ENCODE measurements around the gene PLEKHD1. TPM values are rescaled to one million over a fixed set of nuclear protein-coding genes. Genes with fewer than 3 reads are reported as not detected.
A peak's percentile ranks its signal among the peaks of the same experiment; 100 is the strongest.

PLEKHD1 gene
- total RNA-seq, 4 donors from 2014 or later, result not detected

DNA sequence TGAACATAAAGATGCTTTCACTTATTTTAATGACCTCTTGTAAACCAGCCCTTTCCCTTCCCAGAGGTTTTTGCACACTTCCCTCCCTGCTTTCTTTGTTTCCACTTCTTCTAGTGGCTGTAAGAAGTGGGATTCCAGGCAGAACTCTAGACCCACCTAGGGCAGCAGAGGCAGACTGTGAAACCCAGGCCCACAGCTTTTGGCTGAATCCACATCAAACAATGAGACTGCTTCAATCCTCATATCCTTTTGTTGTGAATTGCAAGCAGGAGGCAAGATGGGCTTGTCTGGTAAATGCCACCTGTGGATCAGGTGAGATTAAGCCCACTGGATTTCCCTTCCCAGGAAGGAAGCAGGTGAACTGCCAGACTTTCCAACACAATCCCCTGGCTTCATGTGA lies 77.4 kb downstream of the PLEKHD1 start:
- peaks cover 0 to 72% of the 10 kb centered on the region in 2 donors for H3K27me3 ChIP-seq
- no peak for DNase-seq (ENCODE audit: low spot score in 2 of 2)
- no peak for TF ChIP-seq EP300 (IDR thresholded peaks at IDR 0.05)
- TF ChIP-seq POLR2A (IDR thresholded peaks at IDR 0.05), result no peak
- TF ChIP-seq, protein P1, sequence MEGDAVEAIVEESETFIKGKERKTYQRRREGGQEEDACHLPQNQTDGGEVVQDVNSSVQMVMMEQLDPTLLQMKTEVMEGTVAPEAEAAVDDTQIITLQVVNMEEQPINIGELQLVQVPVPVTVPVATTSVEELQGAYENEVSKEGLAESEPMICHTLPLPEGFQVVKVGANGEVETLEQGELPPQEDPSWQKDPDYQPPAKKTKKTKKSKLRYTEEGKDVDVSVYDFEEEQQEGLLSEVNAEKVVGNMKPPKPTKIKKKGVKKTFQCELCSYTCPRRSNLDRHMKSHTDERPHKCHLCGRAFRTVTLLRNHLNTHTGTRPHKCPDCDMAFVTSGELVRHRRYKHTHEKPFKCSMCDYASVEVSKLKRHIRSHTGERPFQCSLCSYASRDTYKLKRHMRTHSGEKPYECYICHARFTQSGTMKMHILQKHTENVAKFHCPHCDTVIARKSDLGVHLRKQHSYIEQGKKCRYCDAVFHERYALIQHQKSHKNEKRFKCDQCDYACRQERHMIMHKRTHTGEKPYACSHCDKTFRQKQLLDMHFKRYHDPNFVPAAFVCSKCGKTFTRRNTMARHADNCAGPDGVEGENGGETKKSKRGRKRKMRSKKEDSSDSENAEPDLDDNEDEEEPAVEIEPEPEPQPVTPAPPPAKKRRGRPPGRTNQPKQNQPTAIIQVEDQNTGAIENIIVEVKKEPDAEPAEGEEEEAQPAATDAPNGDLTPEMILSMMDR (IDR thresholded peaks at IDR 0.05), result no peak

DNA sequence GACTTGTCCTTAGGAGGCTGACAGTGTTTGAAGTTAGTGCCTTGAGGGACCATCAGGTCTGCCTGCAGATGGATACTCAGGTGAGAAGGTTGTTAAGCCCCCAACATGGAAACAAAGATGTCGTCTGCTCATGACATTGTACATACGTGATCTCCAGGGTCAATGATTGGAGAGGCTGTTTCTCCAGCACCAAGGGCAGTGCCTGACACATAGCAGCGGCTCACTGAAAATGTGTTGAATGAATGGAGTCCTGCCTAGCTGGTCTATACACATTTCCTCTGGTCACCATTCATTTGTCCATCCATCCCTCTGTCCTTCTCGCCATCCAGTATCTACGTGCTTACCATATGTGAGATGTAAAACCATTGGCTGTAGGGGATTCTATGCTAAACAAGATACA lies 83.0 kb downstream of the PLEKHD1 start:
- H3K9me3 ChIP-seq, result no peaks in the 10 kb centered on the region
- H3K4me1 ChIP-seq, result peaks cover 0 to 16% (median 7%) of the 10 kb centered on the region in 4 donors
- WGBS, 2 donors, result 81 to 88% methylated on average over 5 of the region's 5 CpGs
- no peak overlapping the region for H3K27ac ChIP-seq
- H3K27me3 ChIP-seq, result peaks cover 0 to 95% of the 10 kb centered on the region in 2 donors
- TF ChIP-seq POLR2A (IDR thresholded peaks at IDR 0.05), result no peak
- no peak for TF ChIP-seq EP300 (IDR thresholded peaks at IDR 0.05)
- TF ChIP-seq, protein P1 (IDR thresholded peaks at IDR 0.05), result no peak
- H3K36me3 ChIP-seq, result no peaks in the 10 kb centered on the region
- no peak for DNase-seq (ENCODE audit: low spot score in 2 of 2)
- no peak overlapping the region for H3K4me3 ChIP-seq

More for the DNA sequence above, 77.4 kb downstream of the PLEKHD1 start:
- Histone ChIP-seq H3K36me3 (no peaks in the 10 kb centered on the region), H3K4me1 (no peaks in the 10 kb centered on the region), H3K27ac (no peak overlapping the region), H3K4me3 (no peak overlapping the region), H3K9me3 (no peaks in the 10 kb centered on the region)

DNA sequence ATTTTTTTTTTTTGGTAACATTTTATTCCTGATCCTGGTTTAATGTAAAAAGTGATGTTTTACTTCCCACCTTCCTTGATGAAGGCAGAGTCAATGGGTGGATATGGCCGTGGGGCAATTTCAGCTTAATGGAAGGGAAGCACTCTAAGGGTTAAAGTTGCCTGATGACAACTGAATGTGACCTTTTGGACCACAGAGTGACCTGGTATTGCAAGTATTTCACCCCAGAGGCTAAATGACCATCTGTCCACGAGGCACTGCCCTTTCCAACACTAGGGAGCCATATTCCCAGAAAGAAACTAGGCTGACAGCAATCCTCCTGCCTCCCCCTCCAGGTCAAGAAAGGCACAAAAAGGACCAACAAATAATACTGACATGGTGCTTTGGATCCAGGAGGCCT lies 85.3 kb downstream of the PLEKHD1 start:
- WGBS, 2 donors, result 33 to 47% methylated on average over 2 of the region's 2 CpGs
- H3K4me1 ChIP-seq, result peaks cover 0 to 38% (median 25%) of the 10 kb centered on the region in 4 donors
- no peaks in the 10 kb centered on the region for H3K9me3 ChIP-seq
- H3K27me3 ChIP-seq, result peaks cover 3 to 97% of the 10 kb centered on the region in 2 donors
- TF ChIP-seq POLR2A (IDR thresholded peaks at IDR 0.05) (no peak), EP300 (IDR thresholded peaks at IDR 0.05) (no peak)
- TF ChIP-seq, protein P1 (IDR thresholded peaks at IDR 0.05), result no peak
- H3K4me3 ChIP-seq, result no peak overlapping the region
- no peaks in the 10 kb centered on the region for H3K36me3 ChIP-seq
- H3K27ac ChIP-seq, result no peak overlapping the region
- no peak for DNase-seq (ENCODE audit: low spot score in 2 of 2)

DNA sequence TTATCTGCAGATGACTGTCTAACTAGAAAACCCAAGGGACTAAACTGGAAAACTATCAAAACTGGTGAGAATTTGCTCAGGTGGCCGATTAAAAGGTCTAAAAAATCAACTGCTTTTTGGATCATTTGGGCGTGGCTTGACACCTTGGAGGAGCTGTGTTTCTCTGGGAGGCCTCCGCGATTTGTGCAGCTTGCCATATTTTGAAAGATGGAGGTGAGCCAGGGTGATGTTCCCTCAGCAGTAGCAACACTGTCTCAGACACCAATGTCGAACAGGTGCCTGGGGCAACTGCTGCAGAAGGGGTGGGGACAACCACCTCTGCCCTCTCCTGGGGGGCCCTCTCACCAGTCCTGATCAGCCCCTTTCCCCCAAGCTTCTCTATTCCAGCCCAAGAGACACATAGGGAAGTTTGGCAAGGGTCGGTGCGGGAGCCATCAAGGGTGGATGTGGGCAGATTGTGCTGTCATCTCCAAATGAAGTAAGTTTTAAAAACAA lies 86.4 kb downstream of the PLEKHD1 start:
- TF ChIP-seq, protein P1 (IDR thresholded peaks at IDR 0.05), result no peak
- no peak for TF ChIP-seq POLR2A (IDR thresholded peaks at IDR 0.05)
- no peak for TF ChIP-seq EP300 (IDR thresholded peaks at IDR 0.05)
- Histone ChIP-seq H3K27ac (no peak overlapping the region), H3K4me1 (peaks cover 0 to 38% (median 25%) of the 10 kb centered on the region in 4 donors), H3K4me3 (no peak overlapping the region), H3K36me3 (no peaks in the 10 kb centered on the region), H3K9me3 (no peaks in the 10 kb centered on the region), H3K27me3 (peaks cover 3 to 97% of the 10 kb centered on the region in 2 donors)
- WGBS, 2 donors, result 88 to 93% methylated on average over 7 of the region's 7 CpGs
- no peak for DNase-seq (ENCODE audit: low spot score in 2 of 2)

DNA sequence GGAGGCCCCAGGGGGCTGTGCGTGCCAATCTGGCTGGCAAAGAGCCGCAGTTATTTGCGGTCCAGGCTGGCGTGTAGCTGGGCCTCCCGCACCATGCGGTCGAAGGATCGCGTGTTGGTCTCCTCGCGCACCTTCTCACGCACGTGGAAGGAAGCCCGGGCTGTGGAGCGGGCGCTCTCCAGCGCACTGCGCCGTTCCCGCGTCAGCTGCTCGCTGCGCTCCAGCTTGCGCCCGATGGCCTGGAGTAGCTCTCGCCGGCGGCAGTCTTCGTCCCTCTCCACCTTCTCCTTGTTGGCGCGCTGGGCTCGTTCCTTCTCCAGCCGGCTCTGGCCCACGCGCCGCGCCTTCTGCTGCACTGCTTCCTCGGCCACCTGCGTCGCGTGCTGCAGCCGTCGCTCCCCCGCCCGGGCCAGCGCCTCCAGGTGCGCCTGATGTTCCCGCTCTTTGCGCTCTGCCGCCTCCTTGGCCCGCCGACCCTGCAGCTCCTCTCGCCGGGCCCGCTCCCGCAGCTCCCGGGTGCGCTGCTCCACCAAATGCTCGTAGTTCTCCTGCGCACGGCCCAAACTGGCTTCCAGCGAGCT lies 87.0 kb downstream of the PLEKHD1 start:
- H3K4me1 ChIP-seq, result peaks cover 0 to 38% (median 25%) of the 10 kb centered on the region in 4 donors
- H3K4me3 ChIP-seq, result peak overlapping the region; percentile 19 to 52 (median 32)
- no peaks in the 10 kb centered on the region for H3K9me3 ChIP-seq
- H3K27me3 ChIP-seq, result peaks cover 3 to 97% of the 10 kb centered on the region in 2 donors
- H3K27ac ChIP-seq, result no peak overlapping the region
- no peaks in the 10 kb centered on the region for H3K36me3 ChIP-seq
- 10 to 34% methylated on average over 21 to 37 of the region's 62 CpGs for WGBS, 2 donors
- TF ChIP-seq, protein P1 (IDR thresholded peaks at IDR 0.05), result no peak
- no peak for TF ChIP-seq EP300 (IDR thresholded peaks at IDR 0.05)
- no peak for DNase-seq (ENCODE audit: low spot score in 2 of 2)
